HepG2 (cell line): Measurements from ENCODE around the gene ARHGEF4. TPM values are rescaled to one million over a fixed set of nuclear protein-coding genes. Genes with fewer than 3 reads are reported as not detected.
A peak's percentile ranks its signal among the peaks of the same experiment; 100 is the strongest.

ENCODE experiments used
- CSRNP2 ChIP-seq: sonication (generic); formaldehyde crosslinking; conservative IDR thresholded peaks from 2 replicates; pipeline ENCODE4 v1.8.0; 2022; ENCODE audit warnings: low read depth, missing genetic modification reagents
- GMEB1 ChIP-seq: sonication (generic); formaldehyde crosslinking; IDR thresholded peaks from 2 replicates; pipeline ENCODE4 v1.5.1; 2020; ENCODE audit warnings: missing genetic modification reagents, mild to moderate bottlenecking, borderline replicate concordance
- HMG20B ChIP-seq: conservative IDR thresholded peaks from 2 replicates; pipeline ENCODE4 v1.6.1; 2016; ENCODE audit warnings: missing genetic modification reagents, missing compliant biosample characterization
- MAX ChIP-seq: IDR thresholded peaks from 2 replicates; pipeline ENCODE4 v1.6.1; 2012; ENCODE audit warnings: inconsistent platforms
- NFKBIZ ChIP-seq: IDR thresholded peaks from 2 replicates; pipeline ENCODE4 v1.6.1; 2018; ENCODE audit warnings: missing genetic modification reagents, missing compliant biosample characterization
- NFYB ChIP-seq: sonication (generic); formaldehyde crosslinking; IDR thresholded peaks from 2 replicates; pipeline ENCODE4 v1.4.0; 2020; ENCODE audit warnings: missing genetic modification reagents
- REST ChIP-seq, 2 experiments: IDR thresholded peaks; 2 replicates each; pipeline ENCODE4 v1.6.1; 2011 to 2012; ENCODE audit warnings: low read length in 2 of 2, borderline replicate concordance in 1 of 2, low read depth in 1 of 2, mild to moderate bottlenecking in 1 of 2, moderate library complexity in 1 of 2
- SMC3 ChIP-seq: IDR thresholded peaks from 2 replicates; pipeline ENCODE4 v1.6.1; 2011; ENCODE audit warnings: low read length, improper control_type of control experiment
- ZBTB40 ChIP-seq, 2 experiments: fragments of 450-650 bp in 1 of 2; sonication (generic) in 1 of 2; formaldehyde crosslinking in 1 of 2; IDR thresholded peaks; 2 replicates each; pipeline versions ENCODE4 v1.6.1 to v1.8.0; 2016 to 2022; ENCODE audit warnings: antibody characterized with exemption in 1 of 2, mild to moderate bottlenecking in 1 of 2, missing genetic modification reagents in 1 of 2
- ZNF672 ChIP-seq: sonication (generic); formaldehyde crosslinking; IDR thresholded peaks from 2 replicates; pipeline ENCODE4 v1.8.1; 2022; ENCODE audit warnings: missing genetic modification reagents
- ZNF703 ChIP-seq: sonication (generic); formaldehyde crosslinking; IDR thresholded peaks from 2 replicates; pipeline ENCODE4 v1.5.1; 2020; ENCODE audit warnings: missing genetic modification reagents, mild to moderate bottlenecking, moderate library complexity, borderline replicate concordance
- ZNF879 ChIP-seq: sonication (generic); formaldehyde crosslinking; IDR thresholded peaks from 2 replicates; pipeline ENCODE4 v1.8.1; 2023; ENCODE audit warnings: missing genetic modification reagents
- polyA plus RNA-seq, 8 experiments: library from polyadenylated mRNA; depleted of rRNA in 3 of 8; stranded (reverse) in 7 of 8; unstranded in 1 of 8; fragments of >200 nt; fragmentation: Illumina TruSeq in 4 of 8; extraction: Trizol in 4 of 8; gene quantifications; 2 replicates each; pipeline versions ENCODE4 v1.2.1 to v1.2.3, GENCODE V29; 2011 to 2016; ENCODE audit warnings: low read depth in 4 of 8, missing spikeins in 1 of 8, mixed read lengths in 1 of 8; ENCODE audit not compliant: insufficient read depth in 1 of 8
- total RNA-seq, 5 experiments: library from RNA; depleted of rRNA; stranded (reverse); fragments of >200 nt; fragmentation: Illumina TruSeq; extraction: Trizol; gene quantifications; 2 replicates each; pipeline ENCODE4 v1.2.3, GENCODE V29; 2016; ENCODE audit warnings: low read depth in 1 of 5

ARHGEF4 gene
- total and polyA plus RNA-seq, 2 of the 13 experiments (the other 11 are each of a cell fraction or from before 2014, with no cell fraction given): 0.11 to 0.13 TPM

GRCh38 chr2:131093006-131093695 is 256.4 kb downstream of the ARHGEF4 start, which contains the start of gene FAM168B (continued):
- no peak for TF ChIP-seq CSRNP2 (CRISPR knock-in tag)
- TF ChIP-seq NFYB (CRISPR knock-in tag): no peak
- TF ChIP-seq ZNF703: no peak
- no peak for TF ChIP-seq ZNF879 (CRISPR knock-in tag)
- TF ChIP-seq REST (IDR thresholded peaks at IDR 0.05; ENCODE audit: borderline replicate concordance in 1 of 2, low read depth in 1 of 2, low read length in 2 of 2): peak in 1 of 2 experiments; percentile 49; a peak in 1 of 4 replicates
- TF ChIP-seq ZBTB40 (IDR thresholded peaks at IDR 0.05): no peak
- no peak; the same call in 1 of the 2 replicates for TF ChIP-seq ZBTB40 (CRISPR knock-in tag; IDR thresholded peaks at IDR 0.05)
- TF ChIP-seq MAX: peak; percentile 79
- TF ChIP-seq HMG20B (CRISPR knock-in tag): no peak
- peak; percentile 97 for TF ChIP-seq GMEB1 (CRISPR knock-in tag)
- no peak for TF ChIP-seq NFKBIZ (CRISPR knock-in tag)
- TF ChIP-seq SMC3: no peak
- TF ChIP-seq ZNF672: peak; percentile 63; the same call in 1 of the 2 replicates
